Activated CD4-positive, CD25-positive, alpha-beta regulatory T cell treated with anti-CD3 and anti-CD28 coated beads, Interleukin-2, amount 50 U/mL, for 24 hours (primary cell): ENCODE measurements around the gene TCERG1.

Experiments used
- ATAC-seq, 2 donors: fragments of 150-1000 bp; cut with Tn5 transposase; one replicate each; pipeline ENCODE4 v1.10.0; 2021; ENCODE audit warnings: mild to moderate bottlenecking in 1 of 2, moderate library complexity in 1 of 2

Gene TCERG1

DNA sequence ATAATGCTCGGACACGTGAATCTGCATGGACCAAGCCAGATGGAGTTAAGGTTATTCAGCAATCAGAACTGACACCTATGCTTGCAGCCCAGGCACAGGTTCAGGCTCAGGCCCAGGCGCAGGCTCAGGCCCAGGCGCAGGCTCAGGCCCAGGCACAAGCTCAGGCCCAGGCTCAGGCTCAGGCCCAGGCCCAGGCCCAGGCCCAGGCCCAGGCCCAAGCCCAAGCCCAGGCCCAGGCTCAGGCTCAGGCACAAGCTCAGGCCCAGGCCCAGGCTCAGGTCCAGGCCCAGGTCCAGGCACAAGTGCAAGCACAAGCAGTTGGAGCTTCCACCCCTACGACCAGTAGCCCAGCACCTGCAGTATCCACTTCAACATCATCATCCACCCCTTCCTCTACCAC, 11.8 kb downstream of the TCERG1 start:
- ATAC-seq = no peak

DNA sequence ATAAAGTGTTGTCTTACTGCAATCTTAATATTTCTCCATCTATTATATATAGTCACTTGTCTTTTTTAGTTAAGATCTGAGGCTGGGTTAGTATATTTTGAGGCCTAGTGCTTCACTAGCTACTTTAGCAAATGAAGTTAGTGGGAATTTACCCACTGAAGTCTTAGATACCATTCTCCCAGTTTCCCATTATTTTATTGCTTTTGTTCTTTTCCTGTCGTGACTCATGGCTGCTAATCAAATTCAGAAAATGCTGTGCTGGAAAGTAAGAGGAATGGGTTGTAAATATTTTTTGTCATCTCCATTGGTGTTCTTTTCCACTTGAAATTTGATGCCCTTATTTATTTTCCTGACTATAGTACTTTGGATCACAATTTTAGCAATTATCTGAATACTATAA, 14.2 kb downstream of the TCERG1 start:
- ATAC-seq = no peak

DNA sequence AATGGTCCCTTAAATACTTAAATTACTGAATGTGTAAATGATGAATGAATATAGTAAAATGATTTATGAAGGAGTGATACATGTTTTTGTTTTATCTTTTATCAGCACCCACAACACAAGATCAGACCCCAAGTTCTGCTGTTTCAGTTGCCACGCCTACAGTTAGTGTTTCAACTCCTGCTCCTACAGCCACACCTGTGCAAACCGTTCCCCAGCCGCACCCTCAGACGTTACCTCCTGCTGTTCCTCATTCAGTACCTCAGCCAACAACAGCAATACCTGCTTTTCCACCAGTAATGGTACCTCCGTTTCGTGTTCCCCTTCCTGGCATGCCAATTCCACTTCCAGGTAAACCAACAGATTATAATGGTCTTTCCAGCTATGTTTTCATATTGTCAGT, 16.3 kb downstream of the TCERG1 start:
- no peak for ATAC-seq

DNA sequence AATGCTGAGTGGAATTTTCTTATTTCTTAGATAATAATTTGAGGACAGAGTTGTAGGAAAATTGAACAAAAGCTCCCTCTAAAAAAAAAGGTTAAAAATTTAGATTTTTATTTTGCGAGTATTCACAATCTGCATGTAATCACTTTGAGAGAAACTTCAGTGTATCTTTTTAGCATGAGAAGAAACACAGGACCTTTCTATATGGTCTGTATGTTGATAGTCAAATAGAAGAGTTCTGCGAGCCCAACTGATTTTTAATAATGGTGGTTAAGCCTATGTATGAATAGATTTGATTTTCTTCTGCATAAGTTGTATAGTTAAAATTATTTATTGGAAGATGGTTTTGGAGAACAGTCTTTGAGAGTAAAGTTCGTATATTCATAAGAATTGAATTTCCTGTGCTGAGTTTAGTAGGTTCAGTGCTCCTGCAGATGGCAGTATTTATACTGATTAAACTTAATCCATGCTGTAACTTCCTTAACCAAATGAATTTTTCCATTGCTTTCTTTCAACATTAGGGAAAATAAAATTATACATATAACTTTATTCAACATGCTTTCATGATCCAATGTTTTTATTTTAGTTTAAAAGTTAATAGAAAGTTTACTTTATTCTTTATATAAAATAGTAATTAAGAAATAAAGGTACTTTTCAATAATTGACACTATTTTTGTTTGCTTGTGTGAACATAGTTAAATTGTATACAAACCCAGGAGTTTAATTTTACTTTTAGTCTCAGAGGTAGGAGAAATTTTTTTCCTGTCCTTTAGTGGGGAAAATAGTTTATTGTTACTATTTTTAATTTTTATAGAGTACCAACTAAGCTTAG, 19.6 kb downstream of the TCERG1 start:
- no peak for ATAC-seq

DNA sequence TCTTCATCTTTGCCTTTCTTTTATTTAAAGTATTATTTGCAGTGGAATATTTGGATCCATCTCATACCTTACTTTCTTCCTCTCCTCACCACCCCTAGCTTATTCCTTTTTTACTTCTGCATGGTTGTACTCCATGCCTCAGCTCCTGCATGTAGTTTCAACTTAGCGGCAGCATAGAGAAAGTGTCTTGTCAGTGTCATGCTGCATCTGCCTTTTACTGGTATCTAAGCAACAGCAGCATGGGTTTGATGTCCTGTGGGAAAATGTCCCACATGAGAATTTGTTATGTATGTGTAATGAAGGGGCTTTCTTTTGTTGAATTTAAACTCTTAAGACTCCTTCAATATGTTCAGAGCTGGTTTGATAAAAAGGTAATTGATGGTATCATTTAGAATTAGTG, 20.6 kb downstream of the TCERG1 start:
- ATAC-seq = no peak

DNA sequence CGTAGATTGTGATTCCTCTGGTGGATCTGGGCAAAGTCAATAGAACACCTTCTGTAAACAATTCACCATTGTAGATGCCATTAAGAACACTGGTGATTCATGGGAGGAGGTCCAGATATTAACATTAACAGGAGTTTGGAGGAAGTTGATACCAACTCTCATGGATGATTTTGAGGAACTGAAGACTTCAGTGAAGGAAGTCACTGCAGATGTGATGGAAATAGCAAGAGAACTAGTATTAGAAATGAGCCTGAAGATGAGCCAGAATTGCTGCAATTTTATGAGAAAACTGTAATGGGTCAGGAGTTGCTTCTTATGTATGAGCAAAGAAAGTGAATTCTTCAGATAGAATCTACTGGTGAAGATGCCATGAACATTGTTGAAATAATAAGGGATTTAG, 26.9 kb downstream of the TCERG1 start:
- ATAC-seq = no peak

DNA sequence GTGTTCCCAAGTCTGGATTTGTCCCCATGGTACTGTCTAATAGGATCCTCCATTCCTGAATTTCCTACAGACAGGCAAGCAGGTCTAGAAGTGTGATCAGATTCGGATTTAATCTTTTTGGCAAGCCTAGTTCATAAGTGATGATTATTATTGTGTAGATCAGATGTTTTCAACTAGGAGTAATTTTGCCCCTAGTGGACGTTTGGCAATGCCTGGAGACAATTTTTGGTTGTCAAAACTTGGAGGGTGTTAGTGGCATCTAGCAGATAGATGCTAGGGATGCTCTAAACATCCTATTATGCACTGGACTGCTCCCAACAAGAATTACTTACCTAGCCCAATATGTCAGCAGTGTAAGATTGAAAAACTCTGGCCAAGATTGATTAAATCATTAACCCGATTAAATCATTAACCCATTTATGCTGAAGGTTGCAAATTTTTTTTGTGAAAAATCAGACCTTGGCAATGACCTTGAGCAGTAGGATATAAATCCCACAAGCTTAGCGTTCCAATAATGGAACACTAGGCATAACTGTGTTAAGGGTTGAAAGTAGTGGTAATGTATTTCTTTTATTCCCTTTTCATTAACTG, 28.2 kb downstream of the TCERG1 start:
- ATAC-seq = no peak

DNA sequence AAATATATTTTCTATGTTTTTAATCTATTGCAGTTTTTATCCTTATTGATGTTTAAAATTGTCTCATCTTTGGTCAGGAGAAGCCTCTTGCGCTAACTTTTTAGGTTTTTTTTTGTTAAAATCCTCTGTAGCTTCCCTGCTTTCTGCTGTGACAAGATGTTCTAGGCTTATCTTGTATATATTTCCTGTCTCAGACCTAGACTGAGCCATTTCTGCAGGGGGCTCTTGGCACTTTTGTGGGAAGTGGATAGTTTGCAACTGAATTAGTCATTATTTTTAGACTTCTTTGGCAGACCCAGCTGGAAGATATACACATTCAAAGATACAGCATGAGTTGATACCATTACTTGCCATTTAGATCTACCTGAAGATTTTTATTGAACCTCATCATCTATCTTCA, 28.8 kb downstream of the TCERG1 start:
- ATAC-seq = no peak

DNA sequence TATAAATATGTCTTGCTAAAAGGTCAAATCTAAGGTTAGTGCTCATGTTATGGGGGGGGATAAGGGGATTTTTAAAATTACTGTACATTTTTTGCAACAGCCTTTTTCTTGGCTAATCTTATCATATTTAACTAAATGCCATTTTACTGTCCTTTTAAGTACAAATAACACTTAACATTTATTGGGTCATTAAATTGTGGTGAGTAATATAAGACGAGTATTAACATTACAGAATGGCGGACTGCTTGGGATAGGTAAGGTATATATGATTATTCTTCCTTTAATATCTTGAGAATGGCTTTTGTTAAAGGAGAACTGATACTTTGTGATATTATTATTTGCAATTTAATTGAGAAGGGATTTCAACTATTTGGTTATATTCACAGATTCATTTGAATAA, 35.6 kb downstream of the TCERG1 start:
- no peak for ATAC-seq

DNA sequence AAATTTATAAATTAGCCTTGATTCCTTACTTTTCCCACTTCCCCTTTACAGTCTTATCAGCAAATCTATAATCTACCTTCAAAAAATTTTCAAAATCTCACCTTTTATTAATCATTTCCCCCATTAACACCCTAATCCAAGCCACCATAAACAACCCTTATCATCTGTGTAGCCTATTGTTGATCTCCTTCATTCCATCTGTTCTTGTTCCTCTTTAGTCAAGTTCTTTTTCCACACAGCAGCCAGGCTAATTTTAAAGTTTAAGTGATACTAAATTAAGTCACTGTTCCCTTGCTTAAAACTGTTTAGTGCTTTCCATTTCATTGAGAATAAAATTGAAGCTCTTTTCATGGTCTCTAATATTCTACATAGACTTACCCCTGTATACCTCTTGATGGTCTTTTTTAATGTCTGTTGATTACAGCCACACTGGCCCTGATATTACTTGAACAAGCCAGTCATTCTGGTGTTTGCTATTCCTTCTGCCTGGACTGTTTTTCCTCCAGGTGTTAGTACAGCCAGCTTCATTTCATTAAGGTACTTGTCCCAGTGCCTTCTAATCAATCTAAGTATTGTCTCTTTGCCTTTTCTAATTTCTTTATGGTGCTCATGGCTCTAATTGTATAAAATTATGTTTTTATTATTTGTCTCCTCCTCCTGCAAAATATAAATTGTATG, 37.7 kb downstream of the TCERG1 start:
- no peak for ATAC-seq

DNA sequence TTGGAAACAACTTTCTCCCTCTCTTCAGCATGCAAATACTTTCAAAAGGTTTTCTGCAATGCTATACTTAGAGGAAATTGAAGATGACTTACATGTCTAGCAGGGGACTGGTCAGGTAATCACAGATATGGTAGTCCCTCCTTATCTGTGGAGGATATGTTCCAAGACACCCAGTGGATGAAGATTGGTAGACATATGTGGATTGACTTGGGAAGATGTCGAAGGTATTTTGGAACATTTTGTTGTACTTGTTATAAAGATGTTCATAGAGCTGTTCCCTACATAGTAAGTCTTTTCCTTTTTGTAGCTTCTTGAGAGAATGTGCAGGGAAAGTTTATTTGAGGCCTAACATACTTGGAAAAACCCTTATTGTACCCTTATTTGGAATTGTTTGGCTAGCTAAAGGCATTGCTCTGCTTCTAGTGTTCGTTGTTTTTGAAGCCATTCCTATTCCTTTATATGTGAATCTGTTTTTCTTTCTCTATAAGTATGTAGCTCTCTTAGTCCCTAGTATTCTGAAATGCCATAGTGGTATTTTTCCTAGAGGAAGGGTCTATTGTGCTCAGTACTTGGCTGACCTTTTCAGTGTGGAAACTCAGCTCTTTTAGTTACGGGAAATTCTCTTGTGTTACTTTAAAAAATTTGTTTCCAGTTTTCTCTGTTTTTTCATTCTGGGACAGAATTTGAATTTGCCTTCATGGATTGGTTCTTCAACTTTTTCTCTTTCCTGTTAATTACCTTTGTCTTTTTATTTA, 43.1 kb downstream of the TCERG1 start:
- no peak for ATAC-seq

DNA sequence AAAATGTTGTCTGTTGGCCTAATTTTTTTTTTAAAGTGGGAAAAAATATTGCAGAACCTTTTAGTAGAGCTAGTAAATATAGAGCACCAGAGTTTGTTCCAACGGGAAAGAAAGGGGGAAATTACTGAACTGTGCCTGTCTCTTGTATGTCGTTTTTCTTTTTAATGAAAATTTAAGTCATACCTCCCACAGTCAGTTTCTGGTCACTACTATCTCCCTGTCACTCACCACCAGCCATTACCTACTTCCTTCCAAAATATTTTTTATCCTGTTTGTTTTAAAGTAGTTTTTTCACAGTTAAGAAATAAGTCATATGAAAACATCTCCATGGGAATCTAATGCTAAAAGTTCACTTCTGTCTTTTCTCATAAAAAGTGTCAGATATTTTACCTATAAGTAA, 47.5 kb downstream of the TCERG1 start:
- no peak for ATAC-seq

DNA sequence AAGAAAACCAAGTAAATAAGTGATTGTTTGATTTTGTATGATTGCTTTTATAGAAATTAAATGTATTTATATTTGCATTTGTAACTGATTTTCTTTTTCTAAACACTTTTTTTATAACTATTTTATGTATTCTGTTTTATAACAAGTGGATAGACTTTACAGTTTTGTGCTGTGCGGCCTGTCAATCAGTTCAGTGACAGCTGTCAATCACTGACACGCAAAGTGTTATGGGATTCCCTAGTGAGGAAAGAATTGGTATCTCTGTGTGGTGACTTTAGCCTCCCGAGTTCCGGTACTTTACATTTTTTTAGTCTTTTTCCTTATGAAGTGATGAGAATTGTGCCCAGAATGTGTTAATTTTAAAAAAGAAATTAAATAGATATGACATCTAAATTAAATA, 52.5 kb downstream of the TCERG1 start:
- no peak for ATAC-seq

DNA sequence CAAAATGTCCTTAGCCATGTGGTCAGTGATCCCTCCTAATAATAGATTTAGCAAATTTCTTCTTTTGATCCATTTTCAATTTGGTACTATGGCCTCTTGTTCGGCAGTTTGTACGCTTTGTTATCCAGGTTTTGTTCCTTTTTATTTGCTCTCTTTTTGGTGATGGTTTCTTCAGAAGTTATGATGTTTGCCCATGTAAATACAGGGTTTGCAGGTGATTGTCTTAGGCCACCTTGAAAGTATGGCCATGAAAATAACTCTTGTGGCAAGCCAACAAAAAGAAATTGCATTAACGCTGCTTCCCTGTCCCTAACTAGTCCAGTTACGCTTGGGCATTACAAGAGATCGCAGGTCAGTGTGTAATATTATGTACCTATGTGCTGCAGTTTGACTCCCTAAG, 60.3 kb downstream of the TCERG1 start:
- no peak for ATAC-seq

DNA sequence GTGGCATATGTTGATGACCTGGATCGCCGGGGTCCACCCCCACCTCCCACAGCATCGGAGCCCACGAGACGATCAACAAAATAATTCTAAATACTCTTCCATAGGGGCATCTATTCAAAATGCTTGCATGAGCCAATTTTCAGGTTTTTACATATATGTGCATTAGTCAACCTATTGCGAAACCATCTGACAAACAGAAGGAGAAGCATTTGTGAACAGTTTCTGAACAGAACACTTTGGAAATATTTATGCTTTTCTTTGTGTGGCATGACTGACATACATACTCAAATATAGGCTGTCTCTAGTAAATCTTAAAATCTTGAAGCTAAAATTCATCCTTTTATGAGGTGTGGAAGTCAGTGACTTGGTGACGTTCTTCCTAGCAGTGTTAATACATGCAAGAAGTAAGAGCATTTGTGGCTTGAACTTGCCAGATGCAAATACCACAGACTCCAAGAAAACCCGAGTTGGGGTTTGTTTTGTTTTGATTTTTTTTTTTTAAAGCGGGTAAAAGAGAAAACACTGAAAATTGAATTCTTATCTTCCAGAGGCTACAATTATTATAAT, 63.5 kb downstream of the TCERG1 start:
- no peak for ATAC-seq

DNA sequence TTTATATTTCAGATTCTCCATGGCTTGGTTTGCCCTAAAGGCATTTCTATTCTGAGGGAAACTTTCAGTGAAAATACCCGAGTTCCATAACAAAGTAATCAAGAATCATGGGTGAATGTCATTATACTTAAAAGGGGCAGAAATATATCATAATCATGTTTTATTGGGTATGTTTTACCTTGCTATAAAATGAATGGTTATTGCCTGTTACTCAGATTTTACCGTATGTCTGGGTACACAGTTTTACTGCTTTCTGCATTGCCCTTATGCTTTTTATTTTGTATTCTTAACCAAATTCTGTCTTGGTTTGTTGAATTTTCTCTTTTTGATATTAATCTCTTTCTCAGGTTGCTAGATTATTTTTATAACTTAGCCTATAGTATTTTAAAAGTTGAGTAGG, 66.3 kb downstream of the TCERG1 start:
- ATAC-seq = no peak

DNA sequence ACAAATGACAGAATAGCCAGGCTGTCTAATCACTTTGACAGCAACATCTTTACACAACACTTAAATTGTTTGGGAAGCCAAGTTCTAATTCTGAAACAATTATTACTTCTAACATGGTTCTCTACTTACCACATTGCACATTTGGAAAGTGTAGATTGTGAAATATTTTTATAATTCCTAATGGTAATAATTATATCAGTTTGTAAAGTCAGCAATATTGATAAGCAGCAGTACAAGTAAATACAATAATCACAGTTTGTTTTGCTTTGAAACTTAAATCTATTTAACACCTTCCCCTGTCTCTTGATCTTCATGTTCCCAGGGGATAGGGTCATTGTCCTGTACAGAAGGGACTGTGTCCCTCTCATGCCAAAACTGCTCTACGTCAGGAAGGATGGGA, 67.4 kb downstream of the TCERG1 start:
- ATAC-seq = no peak

DNA sequence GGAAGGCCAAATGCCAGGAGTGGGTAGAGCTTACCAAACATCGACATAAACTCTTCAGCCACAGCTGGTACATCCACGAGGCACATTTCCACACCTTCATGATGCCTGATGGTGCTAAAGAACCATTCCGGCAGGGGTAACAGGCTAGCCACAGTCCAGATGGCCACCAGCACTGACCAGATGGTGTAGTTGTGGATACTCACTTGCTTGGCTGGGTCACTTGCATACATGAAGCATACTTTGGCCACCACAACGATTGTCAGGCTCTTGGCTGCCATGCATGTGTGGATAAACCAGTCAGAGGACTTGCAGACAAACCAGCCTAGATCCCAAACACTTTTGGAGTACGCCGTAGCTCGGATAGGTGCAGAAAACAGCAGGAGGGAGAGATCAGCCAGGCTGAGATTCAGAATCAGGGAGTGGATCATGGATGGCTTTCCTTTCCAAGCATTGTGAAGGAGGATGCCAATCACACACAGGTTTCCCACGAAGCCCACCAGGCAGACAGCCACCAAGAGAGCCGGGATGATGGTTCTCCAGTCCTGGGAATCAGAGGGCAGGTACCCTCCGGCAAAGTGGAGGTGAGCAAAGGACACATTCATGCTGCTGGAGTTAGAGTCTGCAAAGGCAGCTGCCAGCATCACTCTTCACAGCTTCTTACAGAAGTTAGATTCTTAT, 68.5 kb downstream of the TCERG1 start:
- no peak for ATAC-seq

DNA sequence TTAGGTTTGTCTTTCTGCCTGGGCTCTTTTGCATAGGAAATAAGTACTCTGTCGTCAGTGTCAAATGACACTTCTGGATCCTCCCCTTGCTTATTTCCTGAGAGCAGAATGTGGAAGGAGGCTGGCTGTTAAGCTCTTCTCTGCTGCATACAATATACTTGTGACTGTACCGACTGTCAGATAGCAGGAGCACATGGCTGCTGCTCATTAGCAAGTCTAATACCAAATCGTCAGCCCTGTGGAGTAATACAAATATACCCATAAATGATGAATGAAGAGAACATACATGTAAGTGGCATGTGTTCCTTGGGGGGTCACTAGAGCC, 69.0 kb downstream of the TCERG1 start, which contains the start of gene GPR151:
Gene GPR151 (minus strand): TSS at position 40 of the 325 bp plus-strand sequence. CDS start 77 bp downstream, outside the sequence.
- no peak for ATAC-seq

DNA sequence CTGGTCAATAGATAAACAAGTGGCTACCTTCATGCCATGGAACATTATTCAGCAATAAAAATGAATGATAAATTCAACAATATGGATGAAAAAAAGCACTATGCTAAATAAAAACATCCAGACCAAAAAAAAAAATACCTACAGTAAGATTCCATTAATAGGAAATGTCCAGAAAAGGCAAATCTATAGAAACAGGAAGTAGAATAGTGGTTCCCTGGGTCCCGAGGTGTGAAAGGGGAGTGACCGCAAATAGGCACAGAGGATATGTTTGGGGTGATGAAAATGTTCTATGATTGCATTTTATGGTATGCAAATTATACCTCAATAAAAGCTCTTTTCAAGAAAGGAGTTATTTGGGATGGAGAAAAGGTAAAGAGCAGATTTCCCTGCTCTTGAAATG, 72.4 kb downstream of the TCERG1 start:
- no peak for ATAC-seq

DNA sequence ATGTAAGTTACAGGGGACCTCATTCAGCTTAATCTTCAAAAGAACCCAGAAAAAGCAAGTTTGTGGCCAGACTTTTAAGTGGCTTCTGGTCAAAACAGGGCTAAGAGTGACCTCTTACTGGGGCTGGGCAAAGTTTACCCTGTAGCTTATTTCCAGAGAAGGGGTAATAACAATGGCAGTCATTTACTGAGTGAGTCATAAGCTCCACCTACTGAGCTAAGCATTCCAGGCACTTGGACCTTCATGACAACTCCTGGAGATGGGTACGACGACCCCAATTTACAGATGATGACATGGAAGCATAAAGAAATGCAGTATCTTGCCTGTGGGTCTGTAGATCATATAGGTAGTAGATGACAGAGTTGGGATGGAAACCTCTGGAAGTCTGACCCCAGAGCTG, 73.6 kb downstream of the TCERG1 start:
- ATAC-seq = no peak

DNA sequence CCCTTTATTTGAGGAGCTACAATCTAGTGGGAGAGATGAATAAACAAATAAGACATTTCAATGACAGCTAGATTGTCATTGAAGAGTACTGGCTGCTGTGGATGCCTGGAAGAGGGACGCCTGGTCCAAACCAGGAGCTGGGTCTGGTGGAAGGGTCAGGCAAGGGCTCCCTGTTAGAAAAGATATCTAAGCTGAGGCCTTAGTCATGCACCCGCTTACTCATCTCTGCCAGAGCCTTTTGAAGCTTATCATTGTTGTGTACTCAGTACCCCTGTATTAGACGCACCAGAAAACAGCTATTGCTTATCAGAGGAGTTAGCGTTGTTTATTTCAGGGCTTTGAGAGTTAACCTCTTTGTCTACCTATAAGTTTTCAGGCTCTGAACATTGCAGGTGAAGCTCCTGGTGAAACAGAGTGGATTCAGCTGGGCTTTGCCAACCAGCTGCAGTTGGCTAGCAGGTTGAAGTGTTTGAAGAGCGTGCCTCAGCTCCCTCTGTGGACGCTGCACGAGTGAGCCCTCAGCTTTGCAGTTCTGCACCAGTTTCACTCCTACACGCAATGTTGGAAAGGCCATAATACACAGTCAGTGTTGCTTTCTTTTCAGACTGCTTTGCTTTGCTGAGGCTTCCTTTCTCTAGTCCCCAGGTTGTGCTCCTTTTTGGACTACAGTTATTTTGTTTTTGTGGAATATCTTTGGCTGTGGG, 74.4 kb downstream of the TCERG1 start:
- ATAC-seq = no peak
